Hematopoietic multipotent progenitor cell treated with erythropoietin and hydrocortisone succinate and interleukin-3 and kit ligand, for 4 days (in vitro differentiated cells): ENCODE measurements around the gene PUS3.
"Not testable (repeated sequence)": the region's sequence is repeated elsewhere in the genome, so short reads cannot be mapped to it uniquely, and the experiment has no call there.

Experiments used
- DNase-seq: peaks from one replicate; pipeline ENCODE4 v3.0.0-alpha.2; 2015

Gene PUS3

DNA sequence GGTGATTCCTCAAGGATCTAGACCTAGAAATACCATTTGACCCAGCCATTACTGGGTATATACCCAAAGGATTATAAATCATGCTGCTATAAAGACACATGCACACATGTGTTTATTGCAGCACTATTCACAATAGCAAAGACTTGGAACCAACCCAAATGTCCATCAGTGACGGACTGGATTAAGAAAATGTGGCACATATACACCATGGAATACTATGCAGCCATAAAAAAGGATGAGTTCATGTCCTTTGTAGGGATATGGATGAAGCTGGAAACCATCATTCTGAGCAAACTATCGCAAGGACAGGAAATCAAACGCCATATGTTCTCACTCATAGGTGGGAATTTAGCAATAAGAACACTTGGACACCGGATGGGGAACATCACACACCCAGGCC, 37.7 kb downstream of the PUS3 start:
- not testable (repeated sequence) for DNase-seq

- not testable (repeated sequence) for DNase-seq
Observed at GRCh38 chr11:125862786-125863185, 40.2 kb downstream of the PUS3 start.

DNA sequence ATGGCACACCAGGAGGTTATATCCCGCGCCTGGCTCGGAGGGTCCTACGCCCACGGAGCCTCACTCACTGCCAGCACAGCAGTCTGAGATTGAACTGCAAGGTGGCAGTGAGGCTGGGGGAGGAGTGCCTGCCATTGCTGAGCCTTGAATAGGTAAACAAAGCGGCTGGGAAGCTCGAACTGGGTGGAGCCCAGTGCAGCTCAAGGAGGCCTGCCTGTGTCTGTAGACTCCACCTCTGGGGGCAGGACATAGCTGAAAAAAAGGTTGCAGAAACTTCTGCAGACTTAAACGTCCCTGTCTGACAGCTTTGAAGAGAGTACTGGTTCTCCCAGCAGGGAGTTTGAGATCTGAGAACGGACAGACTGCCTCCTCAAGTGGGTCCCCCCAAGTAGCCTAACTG, 45.3 kb downstream of the PUS3 start:
- not testable (repeated sequence) for DNase-seq

DNA sequence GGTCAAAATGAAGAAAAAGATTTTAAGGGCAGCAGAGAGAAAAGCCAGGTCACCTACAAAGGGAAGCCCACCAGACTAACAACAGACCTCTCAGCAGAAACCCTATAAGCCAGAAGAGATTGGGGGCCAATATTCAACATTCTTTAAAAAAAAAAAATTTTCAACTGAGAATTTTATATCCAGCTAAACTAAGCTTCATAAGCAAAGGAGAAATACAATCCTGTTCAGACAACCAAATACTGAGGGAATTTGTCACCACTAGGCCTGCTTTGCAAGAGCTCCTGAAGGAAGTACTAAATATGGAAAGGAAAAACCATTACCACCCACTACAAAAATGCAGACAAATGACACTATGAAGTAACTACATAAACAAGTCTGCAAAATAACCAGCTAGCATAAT, 56.8 kb downstream of the PUS3 start:
- DNase-seq, result no peak
